Peyer's patch (tissue), 4 donors: ENCODE measurements around the gene HAGH.

ENCODE experiments used
- CTCF ChIP-seq, 6 experiments: fragments of 450-650 bp in 4 of 6; fragments of 200-600 bp in 2 of 6; sonication (generic) in 1 of 6; IDR thresholded peaks; one replicate each; pipeline ENCODE4 v1.5.1; 2017 to 2019; ENCODE audit warnings: antibody characterized with exemption in 6 of 6, mild to moderate bottlenecking in 3 of 6, moderate library complexity in 1 of 6
- POLR2A ChIP-seq, 2 donors: fragments of 450-650 bp; IDR thresholded peaks; one replicate each; pipeline ENCODE4 v1.5.1; 2017; ENCODE audit warnings: antibody characterized with exemption in 2 of 2, mild to moderate bottlenecking in 2 of 2, moderate library complexity in 2 of 2

GRCh38 chr16:1760911-1761310 is 65.7 kb downstream of the HAGH start:
- TF ChIP-seq CTCF (IDR thresholded peaks at IDR 0.05) (no peak), POLR2A (IDR thresholded peaks at IDR 0.05) (no peak)
